ENCODE measurements around the gene KCNA10. TPM values are rescaled to one million over a fixed set of nuclear protein-coding genes. Genes with fewer than 3 reads are reported as not detected.
"Not testable (repeated sequence)": the region's sequence is repeated elsewhere in the genome, so short reads cannot be mapped to it uniquely, and the experiment has no call there.

Gene KCNA10
- polyA plus RNA-seq, 1 donor = 0.40 TPM

DNA sequence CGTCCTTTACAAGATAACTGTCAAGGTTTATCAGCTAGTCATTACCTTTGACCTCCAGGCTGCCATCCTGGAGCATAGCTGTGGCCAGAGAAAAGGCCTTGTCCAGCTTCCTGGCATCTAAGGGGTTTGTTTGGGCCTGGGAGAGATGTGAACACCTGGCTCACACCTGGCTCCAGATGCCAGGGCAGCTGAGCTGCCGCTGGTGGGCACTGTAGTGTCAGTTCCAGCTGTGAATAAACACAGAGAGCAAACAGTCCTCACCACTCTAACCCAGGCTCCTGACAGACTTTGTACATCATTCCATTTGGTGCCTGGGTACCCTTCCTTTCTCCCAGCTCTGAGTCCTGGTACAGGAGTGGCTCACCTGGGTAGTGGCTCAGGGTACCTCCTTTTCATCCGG, 14.3 kb upstream of the KCNA10 start:
- DNase-seq (ENCODE audit: low read depth) = no peak

DNA sequence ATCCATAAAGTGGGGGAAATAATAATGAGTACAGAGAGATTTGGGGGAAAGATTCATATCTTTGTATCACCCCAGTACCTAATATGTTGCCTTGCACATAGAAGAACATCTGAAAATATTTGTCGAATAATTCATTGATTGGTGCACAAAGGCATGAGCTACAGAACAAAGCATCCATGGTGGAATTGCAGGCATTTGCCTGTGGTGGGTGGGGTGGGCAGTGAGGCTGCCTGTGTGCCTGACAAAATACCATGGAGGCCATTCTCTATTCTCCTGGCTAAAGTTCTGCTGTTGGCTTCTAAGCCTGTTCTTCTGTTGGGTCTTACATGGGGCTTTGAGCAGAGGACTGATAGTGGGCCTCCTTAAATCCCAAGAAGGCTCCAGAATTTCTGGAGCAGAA, 10.0 kb upstream of the KCNA10 start:
- DNase-seq (ENCODE audit: low read depth) = no peak

DNA sequence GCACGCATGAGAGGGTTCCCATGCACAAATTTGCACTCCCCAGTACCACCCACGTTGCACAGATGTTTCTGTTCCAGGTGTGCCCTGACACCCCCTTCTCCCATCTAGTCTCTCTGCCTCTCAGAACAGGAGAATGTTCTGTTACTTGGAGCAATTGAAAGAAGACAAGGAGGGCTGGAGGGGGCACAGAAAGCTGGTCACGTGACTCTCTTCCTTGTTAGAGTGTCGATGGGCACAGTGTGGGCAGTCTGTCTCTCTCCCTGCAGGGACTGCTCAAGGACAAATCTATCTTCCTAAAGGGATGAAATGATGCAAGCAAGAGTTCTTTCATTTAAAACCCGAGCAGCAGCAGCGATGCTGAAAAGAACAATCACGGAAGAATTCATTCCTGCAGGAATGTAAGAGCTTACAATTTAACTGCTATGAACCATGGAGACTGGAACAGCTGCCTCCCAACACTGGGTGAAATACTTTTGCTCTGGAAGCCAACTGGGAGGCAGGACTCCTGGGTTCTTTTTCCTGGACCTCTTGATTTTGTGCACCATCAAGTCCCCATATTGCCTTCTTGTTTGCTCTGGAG, 7.3 kb upstream of the KCNA10 start:
- DNase-seq (ENCODE audit: low read depth) = no peak

DNA sequence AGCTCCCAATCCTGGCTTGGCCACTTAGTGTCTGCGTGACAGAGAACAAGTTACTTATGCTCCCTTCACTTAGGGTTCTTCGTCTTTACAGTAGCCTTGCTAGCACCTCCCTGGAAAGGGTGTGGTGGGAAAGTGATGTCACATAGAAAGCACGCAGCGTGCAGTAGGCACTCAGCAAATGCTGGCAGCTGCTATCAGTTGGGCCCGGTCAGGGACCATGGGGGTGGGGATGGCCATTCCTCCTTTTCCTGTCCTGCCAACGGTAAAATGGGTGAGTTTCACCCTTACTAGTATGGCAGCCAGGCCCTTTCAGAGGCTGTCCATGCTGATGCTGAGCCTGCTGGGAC, 6.2 kb upstream of the KCNA10 start:
- DNase-seq (ENCODE audit: low read depth) = no peak

DNA sequence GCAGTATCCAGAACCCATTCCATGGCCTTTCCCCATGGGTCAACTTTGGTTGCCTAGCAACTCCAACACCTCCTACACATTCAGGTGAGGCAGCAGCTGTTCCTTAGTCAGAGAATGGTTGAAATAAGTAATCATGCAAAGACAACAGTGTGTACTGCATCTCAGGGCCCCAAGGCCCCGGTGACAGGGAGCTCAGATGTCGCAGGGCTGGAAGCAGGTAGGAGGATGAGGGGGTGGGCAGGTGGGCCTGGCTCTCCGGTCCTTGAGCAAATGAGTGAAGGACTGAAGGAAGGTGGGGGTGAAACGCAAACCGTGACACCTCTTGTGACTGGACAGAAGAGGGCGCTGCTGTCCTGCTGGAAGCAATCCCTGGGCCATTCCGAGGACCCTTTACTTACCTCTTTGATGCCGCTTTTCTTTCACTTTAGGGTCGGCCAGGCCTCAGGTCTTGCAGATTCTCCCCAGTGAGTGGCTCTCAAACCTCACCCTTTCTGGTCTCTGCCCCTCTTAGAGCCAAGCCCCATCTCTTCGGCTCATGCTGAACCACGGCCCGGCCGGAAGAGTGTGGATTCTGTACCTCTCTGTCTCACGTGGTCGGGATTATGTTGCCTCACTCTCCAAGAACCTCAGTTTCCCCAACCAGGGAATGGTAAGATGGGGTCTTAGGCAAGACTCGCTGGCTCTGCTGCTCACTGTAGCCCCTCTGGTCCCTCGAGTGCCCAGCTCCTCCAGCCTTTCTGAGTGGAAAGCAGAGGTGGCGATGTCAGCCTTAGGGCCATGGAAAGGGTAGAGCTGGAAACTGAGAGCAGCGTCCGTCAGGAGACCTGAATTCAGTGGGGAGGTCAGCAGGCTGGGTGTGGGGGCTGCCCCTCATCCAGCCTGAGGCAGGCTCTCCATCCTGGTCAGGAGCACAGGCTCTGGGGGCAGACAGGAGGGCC, 5.6 kb upstream of the KCNA10 start:
- no peak for DNase-seq (ENCODE audit: low read depth)

DNA sequence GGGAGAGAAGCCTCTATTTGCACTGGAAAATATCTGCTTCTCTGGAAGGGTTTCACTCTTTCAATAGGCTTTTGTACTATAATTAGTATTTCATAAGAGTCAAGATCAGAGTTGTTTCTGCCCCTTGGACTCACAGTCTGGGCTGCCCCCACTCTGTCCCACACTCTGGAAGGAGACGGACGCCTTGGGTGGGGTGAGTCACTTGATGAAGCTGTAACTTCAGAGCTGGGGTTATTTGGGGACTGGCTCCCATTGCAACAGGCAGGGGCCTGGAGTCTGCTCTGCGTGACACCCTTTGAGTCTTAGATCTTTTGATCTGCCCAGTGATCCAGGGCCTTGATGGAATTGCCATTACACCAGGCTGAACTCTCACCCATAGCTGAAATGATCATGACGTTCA, 4.0 kb upstream of the KCNA10 start:
- DNase-seq (ENCODE audit: low read depth) = no peak

DNA sequence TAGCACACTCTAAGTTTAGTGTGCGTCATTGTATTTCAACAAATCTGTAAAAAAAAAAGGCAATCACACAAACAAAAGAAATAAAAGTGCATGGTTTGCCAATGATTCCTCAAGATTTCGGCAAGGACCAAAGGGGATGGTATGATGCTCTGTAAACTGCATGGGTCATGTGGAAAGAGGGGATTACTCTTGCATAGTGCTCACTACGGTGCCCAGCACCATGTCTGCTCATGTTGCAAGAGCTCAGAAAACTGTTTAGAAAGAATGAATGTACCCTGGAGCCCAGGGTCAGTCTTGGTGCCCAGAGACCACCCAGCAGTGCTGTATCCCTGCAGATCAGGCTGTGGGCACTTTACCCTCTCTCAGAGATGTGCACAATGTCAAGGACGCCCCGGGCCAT, 3.6 kb upstream of the KCNA10 start:
- no peak for DNase-seq (ENCODE audit: low read depth)

DNA sequence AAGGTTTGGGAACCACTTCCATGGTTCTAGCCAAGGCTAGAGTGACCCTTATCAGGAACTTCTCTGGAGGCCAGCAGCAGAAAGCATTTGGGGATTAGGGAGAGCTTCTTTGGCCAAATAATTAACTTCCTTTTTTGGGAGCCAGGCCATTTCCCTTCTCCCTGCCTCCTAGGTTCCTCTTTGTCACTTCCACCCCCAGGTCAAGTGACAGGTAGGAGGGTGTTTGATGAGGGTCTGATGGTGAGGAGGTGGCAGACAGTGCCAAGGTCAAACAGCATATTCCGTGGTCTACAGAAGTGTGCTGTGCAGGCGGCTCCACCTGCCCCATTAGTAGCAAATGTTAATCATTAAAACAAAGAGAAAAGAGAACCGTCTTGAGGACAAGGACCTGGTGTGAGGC, 1.9 kb upstream of the KCNA10 start:
- no peak for DNase-seq (ENCODE audit: low read depth)

DNA sequence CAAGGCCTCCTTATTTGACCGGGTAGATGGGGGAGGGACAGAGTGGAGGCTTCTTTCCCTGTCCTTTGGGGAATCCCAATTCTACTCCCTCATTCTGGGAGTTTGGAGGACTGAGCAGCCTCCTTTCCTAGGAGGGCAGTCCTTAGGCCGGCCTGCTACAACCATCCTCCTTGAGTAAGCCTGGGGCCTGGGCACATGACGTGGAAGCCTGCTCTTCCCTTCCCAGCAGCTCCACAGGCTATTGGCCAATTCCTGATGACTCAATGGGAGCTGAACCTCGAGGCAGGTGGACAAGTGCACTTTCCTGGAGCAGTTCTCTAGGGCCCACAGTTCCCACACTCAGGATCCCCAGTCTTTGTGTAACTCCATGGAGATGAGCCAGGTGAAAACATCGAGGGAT, 3.1 kb downstream of the KCNA10 start:
- DNase-seq (ENCODE audit: low read depth) = no peak

DNA sequence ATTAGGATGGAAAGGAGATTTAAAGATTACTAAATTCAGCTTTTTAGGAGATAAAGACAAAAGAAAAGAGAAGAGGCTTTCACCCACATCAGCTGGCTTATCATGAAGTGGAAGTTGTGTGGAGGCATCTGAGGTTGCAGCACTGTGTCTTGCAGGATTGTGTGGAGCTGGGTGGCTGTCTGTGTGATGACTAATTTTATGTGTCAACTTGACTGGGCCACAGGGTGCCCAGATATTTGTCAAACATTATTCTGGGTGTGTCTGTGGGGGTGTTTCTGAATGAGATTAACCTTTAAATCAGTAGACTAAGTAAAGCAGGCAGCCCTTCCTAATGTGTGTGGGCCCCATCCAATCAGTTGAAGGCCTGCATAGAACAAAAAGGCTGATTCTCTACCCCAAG, 3.9 kb downstream of the KCNA10 start:
- no peak for DNase-seq (ENCODE audit: low read depth)

DNA sequence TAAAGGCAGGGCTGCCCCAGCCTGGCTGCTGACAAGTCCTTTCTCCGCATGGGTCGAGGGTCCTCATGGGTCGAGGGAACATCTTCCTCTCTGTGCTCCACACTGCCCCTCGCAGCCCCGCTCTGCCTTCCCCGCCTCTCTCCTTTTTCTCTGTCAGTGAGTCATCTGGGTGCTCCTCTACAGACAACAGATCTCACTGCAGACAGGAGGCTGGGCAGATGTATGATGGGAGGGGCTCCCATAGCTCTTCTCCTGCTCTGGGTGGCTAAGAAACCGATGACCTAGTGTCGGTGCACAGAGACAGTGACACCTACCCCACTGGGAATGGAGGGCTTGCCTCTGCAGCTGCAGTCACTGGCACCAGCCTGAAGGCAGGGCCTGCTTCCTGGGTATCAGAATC, 5.5 kb downstream of the KCNA10 start:
- no peak for DNase-seq (ENCODE audit: low read depth)

DNA sequence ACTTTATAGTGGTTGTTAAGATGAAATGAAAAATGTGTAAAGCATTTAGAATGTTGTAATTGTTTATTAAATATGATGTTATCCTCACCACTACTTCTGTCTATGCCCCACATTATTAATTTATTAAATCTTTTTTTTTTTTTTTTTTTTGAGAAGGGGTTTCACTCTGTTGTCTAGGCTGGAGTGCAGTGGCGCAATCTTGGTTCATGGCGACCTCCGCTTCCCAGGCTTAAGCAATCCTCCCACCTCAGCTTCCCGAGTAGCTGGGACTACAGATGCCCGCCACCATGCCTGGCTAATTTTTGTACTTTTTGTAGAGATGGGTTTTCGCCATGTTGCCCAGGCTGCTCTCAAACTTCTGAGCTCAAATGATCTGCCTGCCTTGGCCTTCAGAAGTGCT, 7.5 kb downstream of the KCNA10 start:
- DNase-seq (ENCODE audit: low read depth) = no peak

DNA sequence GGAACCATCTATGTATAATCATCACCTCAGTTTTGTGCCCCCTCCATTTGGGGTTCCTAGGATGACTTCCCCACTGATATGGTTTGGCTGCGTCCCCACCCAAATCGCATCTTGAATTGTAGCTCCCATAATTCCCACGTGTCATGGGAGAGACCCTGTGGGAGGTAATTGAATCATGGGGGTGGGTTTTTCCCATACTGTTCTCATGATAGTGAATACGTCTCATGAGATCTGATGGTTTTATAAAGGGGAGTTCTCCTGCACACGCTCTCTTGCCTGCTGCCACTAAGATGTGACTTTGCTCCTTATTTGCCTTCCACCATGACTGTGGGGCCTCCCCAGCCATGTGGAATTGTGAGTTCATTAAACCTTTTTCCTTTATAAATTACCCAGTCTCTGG, 8.1 kb downstream of the KCNA10 start:
- not testable (repeated sequence) for DNase-seq (ENCODE audit: low read depth)

DNA sequence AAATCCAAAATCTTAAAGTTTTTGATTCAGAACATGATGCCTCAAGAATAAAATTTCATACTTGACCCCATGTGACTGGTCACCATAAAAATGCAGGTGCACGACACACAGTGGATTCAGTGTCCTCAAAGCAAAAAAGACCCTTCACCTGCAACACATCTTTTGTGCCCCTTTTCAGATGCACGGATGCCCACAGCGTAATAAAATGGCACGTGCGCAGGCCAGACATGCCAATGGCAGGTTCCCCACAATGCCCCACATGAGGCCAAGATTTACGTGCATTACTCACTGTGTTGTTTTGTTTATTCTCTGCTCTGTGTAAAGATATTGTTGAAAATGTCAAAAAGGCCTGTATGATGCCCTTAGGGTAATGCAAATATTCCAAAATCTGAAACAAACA, 9.3 kb downstream of the KCNA10 start:
- no peak for DNase-seq (ENCODE audit: low read depth)

DNA sequence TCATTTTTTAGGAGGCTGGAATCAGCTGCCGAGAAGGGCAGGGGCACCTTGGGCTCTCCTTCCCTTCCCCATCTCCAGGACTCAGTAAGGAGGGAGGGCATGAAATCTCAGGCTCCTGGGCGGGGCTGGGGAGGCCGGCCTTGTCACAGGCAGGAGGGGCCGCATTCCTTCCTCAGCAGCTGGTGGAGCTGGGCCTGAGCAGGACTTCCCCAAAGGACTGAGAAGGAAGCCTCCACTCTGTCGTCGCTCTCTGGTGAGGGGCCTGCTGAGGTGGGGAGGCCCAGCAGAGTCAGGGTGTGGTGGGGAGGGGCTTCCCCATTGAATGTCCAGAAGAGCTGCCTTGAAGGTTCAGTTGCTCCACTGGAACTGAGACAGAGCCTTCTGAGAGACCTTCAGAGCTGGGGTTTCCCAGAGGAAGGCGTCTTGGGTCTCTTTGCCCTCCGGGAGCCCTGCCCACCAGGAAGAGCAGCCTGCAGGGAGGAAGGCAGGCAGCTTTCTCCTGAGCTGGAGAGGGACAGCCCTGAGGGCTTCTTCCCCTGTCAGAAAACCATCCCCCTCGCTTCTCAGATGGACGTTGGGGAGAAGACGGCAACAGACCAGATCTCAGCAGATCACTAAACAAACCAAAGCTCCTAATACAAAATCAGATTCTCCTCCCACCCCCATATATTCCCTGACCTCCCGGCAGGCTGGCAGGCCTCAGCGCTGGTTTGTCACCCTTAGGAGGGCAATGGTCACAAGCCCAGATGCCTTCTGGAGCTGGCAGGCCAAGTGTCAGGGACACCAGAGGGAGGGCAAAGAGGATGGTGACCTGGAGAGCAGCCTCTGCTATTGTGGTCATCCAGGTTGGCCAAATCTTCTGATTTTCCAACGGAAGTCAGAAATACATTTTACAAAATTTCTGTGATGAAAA, 10.7 kb downstream of the KCNA10 start:
- DNase-seq (ENCODE audit: low read depth) = no peak

DNA sequence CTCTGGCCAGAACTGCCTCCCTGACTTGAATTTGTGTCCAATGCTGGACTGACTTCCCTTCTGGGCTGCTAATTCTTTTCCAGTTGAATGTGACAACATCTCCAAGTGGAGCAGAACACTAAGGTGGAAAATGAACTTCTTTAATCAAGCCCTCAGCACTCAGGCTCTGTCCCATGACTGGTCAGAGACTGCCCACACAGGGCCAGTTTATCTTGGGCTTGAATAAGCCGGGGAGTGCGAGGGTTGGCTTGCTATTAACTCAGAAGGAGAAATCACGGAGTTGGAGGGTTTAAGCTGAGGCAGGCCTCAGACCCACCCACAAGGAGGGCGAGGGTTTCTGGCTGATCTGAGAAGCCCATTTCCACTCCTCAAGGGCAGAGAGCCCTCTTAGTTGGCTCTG, 12.4 kb downstream of the KCNA10 start:
- DNase-seq (ENCODE audit: low read depth) = no peak

DNA sequence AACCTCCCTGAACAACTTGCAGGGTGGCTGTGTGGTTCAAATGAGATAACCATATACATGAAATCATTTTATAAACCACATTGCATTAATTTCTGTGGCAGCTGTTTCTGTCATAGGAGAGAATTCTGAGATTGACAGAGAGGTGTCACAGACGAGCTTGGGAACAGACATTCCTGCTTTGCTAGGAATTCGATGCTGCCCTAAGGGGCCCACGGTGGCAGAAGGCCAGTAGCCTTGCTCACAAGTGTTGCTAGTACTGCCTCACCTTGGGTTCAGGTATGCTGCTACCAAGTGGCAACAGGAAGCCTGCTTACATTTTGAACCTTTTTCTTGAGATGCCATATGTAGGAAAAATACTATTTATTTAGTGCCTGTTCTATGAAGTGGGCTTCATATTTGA, 13.4 kb downstream of the KCNA10 start:
- DNase-seq (ENCODE audit: low read depth) = no peak

DNA sequence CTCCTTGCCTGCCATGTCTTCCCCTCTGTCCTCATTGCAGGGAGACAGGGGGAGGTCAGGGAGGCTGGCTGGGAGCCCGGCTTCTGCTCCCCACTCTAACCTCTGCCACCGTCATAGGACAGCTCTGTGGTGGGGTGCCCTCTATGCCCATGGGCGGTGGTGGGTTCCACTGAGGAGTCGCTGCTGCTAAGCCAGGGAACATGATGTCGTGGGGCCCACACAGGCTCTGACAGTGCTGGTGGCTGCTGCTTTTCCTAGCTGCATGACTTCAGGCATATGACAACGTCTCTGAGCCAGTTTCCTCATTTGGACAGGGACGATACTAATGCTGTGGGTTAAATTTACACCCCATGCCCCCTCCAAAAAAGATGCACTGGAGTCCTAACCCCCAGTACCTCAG, 14.7 kb downstream of the KCNA10 start:
- DNase-seq (ENCODE audit: low read depth) = no peak

DNA sequence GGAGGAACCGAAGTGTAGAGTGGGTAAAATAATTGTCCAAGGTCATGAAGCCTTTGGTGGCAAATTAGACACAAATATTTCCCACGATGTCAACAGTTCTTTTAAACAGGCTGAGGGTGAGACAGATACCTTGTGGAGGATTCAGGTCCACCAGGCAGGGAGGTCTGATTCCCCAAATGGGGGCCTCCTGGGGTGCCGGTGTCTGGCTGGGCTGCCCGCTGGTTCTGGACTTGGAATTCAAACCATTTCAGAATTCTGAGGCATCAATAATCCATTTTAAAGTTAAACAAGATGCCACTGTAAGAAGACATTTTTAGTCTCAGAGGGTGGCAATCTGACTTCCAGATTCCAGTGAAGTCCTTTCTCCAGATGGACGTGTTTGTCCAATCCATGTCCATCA, 15.5 kb downstream of the KCNA10 start:
- DNase-seq (ENCODE audit: low read depth) = no peak

DNA sequence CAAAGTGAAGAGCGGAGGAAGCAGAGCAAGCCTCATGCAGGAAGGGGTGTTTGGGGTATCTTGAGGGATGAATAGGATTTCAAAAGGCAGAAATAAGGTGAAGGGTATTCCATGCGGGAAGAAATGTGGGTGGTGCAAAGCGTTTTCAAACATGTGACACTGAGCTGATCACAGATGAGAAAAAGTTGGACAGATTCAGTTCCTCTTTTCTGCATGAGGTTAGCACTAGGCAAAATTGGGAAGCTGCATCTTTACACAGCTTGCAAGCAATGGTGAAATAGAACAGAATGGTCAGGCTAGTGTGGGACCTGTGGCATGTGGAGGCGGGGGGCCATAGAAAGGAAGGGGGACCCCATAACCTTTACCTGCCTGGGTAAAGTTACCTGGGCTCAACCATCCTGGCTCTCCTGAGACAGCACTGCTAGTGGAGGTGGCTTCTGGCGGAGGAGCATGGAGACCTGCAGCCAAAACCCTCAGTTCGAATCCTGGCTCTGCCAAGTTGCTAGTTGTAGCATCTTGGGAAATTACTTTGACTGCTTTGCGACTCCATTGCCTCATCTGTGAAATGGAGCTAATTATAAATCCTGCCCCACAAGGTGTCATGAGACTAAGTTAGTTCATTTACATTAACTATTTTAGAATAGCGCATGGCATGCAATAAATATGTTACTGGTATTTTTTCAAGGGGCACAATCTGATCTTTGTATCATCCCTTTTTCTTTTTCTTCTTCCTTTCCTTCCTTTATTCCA, 16.4 kb downstream of the KCNA10 start:
- no peak for DNase-seq (ENCODE audit: low read depth)

DNA sequence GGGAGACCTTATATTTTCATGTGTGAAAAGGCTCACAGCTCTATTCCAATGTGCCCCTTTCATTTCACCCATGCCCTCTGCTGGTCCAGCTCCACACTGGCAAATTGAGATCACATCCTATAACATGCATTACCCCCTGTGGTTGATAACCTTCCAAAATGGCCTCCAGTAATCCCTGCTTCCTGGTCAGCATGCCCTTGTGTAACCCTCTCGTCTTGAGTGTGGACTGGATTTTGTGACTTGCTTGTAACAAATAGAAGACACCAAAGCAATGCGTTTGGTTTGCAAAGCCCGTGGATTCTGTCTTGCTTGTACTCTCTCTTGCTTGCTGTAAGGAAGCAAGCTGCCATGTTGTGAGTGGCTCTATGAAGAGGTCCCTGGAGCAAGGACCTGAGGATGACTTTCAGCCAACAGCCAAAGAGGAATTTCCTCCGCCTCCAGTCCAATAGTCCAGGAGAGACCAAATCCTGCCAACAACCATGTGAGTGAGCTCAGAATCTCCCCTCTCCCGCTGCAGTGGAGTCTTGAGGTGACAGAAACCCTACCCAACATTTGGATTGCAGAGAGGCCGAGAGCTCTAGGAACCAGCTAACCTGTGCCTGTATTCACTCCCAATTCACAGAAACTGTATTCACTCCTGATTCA, 17.4 kb downstream of the KCNA10 start:
- no peak for DNase-seq (ENCODE audit: low read depth)

Measured in forelimb muscle (tissue), 1 donor.